Activated naive CD8-positive, alpha-beta T cell treated with anti-CD3 and anti-CD28 coated beads, Interleukin-2, amount 10 ng/mL, durations not matched to agents 7 days and 5 days (primary cell): ENCODE data around the gene SUCLA2. TPM values are rescaled to one million over a fixed set of nuclear protein-coding genes. Genes with fewer than 3 reads are reported as not detected.

Experiments used
- ATAC-seq: fragments of 150-1000 bp; cut with Tn5 transposase; one replicate; pipeline ENCODE4 v1.10.0; 2021; ENCODE audit warnings: low read depth, moderate library complexity
- POLR2A ChIA-PET: fragments of 350-600 bp; sonication (Branson Sonifier 250); formaldehyde crosslinking; loops from one replicate; lab custom pipeline; 2021; ENCODE audit warnings: antibody characterized with exemption; lab: Charles Lee
- DNase-seq: peaks from one replicate; pipeline ENCODE4 v3.0.0; 2021
- H3K27ac Mint-ChIP-seq: one replicate; pipeline ENCODE4 v1.8.0; 2022; ENCODE audit warnings: mild to moderate bottlenecking, mixed read lengths
- H3K27me3 Mint-ChIP-seq: one replicate; pipeline ENCODE4 v1.8.0; 2022; ENCODE audit warnings: mild to moderate bottlenecking, moderate library complexity, mixed read lengths
- H3K36me3 Mint-ChIP-seq: one replicate; pipeline ENCODE4 v1.8.0; 2021; ENCODE audit warnings: mild to moderate bottlenecking, mixed read lengths
- H3K4me1 Mint-ChIP-seq: one replicate; pipeline ENCODE4 v1.8.0; 2021; ENCODE audit warnings: mixed read lengths
- H3K4me3 Mint-ChIP-seq: one replicate; pipeline ENCODE4 v1.8.0; 2022; ENCODE audit warnings: mild to moderate bottlenecking, moderate library complexity, mixed read lengths
- H3K9me3 Mint-ChIP-seq: one replicate; pipeline ENCODE4 v1.8.0; 2021; ENCODE audit warnings: mixed read lengths
- total RNA-seq, 2 experiments: library from RNA; stranded (reverse); gene quantifications; one replicate each; pipeline ENCODE4 v1.2.3, GENCODE V29; 2021

Gene SUCLA2
- 10 to 100 TPM; 31.3 to 33.6 TPM for total RNA-seq

DNA sequence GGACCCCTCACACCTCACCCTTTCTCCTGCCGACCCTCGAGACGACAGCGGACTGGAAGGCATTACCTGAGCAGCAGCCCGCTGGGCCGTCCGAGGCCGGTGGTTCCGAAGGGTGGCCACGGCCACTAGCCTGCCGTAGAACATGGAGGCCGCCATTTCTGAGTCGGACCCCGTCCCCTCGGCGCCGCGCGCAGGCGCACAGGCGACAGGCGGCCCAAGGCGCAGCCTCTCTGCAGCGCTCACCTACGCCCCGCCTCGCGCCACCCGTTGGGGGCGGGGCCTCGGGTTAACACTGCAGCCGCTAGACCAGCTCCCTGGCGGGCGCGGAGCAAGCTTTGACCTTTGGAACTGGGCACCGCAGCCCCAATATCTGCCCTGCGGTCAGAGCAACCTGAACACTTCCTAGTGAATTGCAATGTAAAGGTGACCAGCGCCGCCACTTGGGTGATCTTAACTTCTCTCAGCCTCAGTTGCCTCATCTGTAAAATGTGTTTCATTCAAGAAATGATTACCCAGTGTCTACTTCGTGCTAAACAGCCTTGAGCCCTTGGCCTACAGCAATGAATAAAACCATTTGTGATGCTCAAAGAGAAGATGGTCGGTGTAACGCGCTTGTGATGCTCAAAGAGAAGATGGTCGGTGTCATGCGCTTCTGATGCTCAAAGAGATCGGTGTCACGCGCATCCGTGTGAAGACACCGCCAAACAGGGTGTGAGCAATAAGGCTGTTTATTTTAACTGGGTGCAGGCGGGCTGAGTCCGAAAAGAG is at the start of gene SUCLA2:
TSS of gene SUCLA2 (minus strand) at position 160 of the 768 bp plus-strand sequence. CDS start at position 156, 4 bp downstream.
- H3K27ac Mint-ChIP-seq, result peak within 1 kb of the TSS; percentile 90
- peak; percentile 96 for DNase-seq
- no peaks in the 10 kb centered on the region for H3K9me3 Mint-ChIP-seq
- no peaks in the 10 kb centered on the region for H3K27me3 Mint-ChIP-seq
- H3K4me3 Mint-ChIP-seq, result peak within 1 kb of the TSS; percentile 96
- peaks cover 14% of the 10 kb centered on the region for H3K36me3 Mint-ChIP-seq
- H3K4me1 Mint-ChIP-seq, result peaks cover 26% of the 10 kb centered on the region
- POLR2A ChIA-PET, result interaction anchor here (0.8 to 1.0 kb wide), 2 partner anchors 36 to 68 kb away, joined by 3 to 6 read pairs; partner anchors contain the start of gene NUDT15
- peak; percentile 100 for ATAC-seq

DNA sequence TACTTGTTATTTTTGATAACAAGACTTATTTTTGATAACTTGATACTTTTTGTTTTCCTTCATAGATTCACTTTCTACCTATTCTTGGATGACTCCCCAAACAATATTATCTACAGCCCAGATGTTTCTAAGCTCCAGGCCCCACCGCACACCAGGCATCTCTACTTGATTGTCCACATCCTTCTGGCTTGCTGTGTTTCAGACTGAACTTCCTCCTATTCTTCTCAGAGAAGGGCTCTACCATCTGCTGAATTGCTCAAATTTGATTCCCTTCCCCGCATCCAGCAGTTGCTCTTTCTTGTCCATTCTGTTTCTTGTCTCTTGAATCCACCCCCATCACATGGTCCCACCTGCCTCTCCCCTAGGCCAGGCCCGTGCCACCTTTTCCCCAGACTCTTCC is 49.5 kb upstream of the SUCLA2 start:
- Mint-ChIP-seq H3K9me3 (no peaks in the 10 kb centered on the region), H3K36me3 (peaks cover 33% of the 10 kb centered on the region), H3K27ac (no peak overlapping the region), H3K27me3 (no peaks in the 10 kb centered on the region), H3K4me3 (no peak overlapping the region), H3K4me1 (peaks cover 5% of the 10 kb centered on the region)
- no peak for ATAC-seq
- POLR2A ChIA-PET, result interaction anchor here (1.0 kb wide), 1 partner anchor 13 kb away, joined by 3 read pairs; the partner anchor contains the start of gene NUDT15
- DNase-seq, result no peak

DNA sequence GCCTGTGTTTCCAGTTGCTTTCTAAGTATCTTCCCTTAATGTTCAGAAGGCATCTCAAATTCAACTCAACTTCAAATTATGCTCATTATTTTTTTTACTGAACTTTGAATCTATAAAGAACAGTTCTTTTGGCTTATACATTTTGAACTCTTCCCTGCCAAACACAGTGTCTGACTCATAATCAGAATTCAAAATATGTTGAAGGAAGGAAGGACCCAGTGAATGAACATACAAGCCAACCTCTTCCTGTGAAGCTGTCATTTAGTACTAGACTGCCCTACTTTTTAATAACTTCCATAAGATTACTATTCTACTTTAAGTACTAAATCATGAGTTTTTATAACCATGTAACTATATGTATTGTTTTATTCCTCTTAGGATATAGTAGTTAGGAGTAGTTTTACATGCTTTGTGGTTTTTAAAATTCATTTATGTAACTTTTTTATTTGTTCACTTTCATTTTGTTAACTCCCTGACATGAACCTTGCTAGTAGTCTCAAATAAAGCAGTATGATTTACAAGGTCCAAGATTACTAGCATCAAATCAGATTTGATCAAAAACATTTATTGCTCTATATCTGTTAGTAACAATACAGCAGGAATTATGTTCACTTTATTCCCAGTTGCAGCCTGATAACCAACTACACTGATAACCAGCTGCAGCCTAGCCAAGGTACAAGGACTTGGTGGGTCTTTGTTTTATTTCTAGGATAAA is 42.9 kb upstream of the SUCLA2 start:
- peak; percentile 83 for ATAC-seq
- no peaks in the 10 kb centered on the region for H3K27me3 Mint-ChIP-seq
- H3K27ac Mint-ChIP-seq, result peak overlapping the region; percentile 78
- H3K9me3 Mint-ChIP-seq, result no peaks in the 10 kb centered on the region
- H3K4me3 Mint-ChIP-seq, result peak overlapping the region; percentile 55
- H3K4me1 Mint-ChIP-seq, result peaks cover 24% of the 10 kb centered on the region
- no peak for DNase-seq
- H3K36me3 Mint-ChIP-seq, result peaks cover 33% of the 10 kb centered on the region
- POLR2A ChIA-PET, result interaction anchor here (1.0 to 1.1 kb wide), 2 partner anchors 28 to 259 kb away, joined by 3 to 4 read pairs; partner anchors contain the start of gene RB1

DNA sequence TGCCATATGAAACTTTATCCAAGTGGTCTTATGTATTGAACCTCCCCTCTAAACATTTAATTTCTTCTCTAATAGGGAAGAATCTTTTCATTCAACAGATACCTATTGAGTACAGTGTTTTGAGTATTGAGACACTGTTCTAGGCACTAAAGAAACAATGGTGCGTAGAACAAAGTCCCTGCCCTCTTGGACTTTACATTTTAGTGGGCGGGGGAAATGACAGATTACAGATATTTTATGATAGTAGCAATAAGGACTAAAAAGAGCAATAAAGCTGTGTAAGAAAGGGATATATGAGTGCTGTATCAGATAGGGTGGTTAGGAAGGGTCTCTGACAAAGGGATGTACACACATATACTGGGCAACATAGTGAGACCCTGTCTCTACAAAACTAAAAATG is 41.8 kb upstream of the SUCLA2 start:
- Mint-ChIP-seq H3K4me3 (no peak overlapping the region), H3K9me3 (no peaks in the 10 kb centered on the region), H3K4me1 (peaks cover 30% of the 10 kb centered on the region), H3K27ac (peak overlapping the region; percentile 50), H3K27me3 (no peaks in the 10 kb centered on the region), H3K36me3 (peaks cover 30% of the 10 kb centered on the region)
- POLR2A ChIA-PET, result no interaction called here
- DNase-seq (no peak), ATAC-seq (no peak)

DNA sequence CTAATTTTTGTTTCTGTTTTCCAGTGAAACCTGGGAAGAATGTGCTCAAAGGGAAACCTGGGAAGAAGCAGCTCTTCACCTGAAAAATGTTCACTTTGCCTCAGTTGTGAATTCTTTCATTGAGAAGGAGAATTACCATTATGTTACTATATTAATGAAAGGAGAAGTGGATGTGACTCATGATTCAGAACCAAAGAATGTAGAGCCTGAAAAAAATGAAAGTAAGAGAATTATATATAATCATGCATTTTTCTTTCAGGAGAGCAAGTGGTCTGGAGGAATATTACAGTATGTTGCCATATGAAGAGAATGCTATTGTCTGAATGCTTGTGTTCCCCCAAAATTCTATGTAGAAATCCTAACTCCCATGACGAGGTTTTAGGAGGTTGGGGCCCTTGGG is 39.8 kb upstream of the SUCLA2 start:
- Mint-ChIP-seq H3K27ac (no peak overlapping the region), H3K4me3 (no peak overlapping the region), H3K36me3 (peaks cover 24% of the 10 kb centered on the region), H3K27me3 (no peaks in the 10 kb centered on the region), H3K4me1 (peaks cover 38% of the 10 kb centered on the region), H3K9me3 (no peaks in the 10 kb centered on the region)
- DNase-seq (no peak), ATAC-seq (no peak)
- POLR2A ChIA-PET, result no interaction called here

DNA sequence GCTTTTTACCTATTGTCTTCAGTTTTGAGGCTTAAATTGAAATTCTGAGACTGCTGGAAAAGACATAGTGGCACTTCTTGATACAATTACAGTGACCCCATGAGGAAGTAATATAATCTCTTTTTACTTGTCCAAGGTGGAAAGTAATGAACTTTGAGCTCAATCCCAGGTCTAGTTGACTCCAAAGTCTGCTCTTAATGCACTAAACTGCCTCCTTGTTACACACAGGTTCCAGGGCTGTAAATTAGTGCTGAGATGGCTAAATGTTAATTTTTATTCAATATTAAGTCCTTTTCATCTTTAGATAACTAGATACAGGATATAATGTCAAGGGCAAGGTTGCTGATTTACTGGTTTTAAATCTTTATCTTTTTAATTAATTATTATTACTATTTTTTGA is 39.0 kb upstream of the SUCLA2 start:
- Mint-ChIP-seq H3K9me3 (no peaks in the 10 kb centered on the region), H3K27ac (peak overlapping the region; percentile 15), H3K36me3 (peaks cover 25% of the 10 kb centered on the region), H3K4me1 (peaks cover 36% of the 10 kb centered on the region), H3K4me3 (no peak overlapping the region), H3K27me3 (no peaks in the 10 kb centered on the region)
- POLR2A ChIA-PET, result no interaction called here
- DNase-seq (no peak), ATAC-seq (no peak)

DNA sequence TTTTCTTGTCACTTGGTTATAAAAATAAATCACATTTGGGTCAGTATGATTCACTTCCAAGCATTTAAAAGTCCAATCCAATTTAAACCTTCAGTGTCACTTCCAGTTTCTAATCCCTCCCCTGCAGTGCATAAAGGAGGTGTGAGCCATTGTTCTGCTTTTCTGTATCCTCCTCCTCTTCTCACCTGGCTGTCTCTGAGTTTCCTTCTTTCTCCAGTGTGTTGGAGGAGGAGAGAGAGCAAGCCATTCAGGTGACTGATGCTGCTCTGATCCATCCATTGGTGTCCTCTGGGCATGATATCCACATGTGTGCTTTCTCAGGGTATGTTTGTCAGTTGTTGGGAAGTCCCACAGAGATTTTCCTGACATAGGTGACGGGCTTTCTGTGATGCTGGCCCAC is 37.7 kb upstream of the SUCLA2 start:
- POLR2A ChIA-PET, result interaction anchor here (1.2 to 2.7 kb wide), 3 partner anchors 9 to 264 kb away, joined by 4 to 16 read pairs (median 4); partner anchors contain the start of gene MED4
- peak overlapping the region; percentile 92 for H3K4me3 Mint-ChIP-seq
- peaks cover 33% of the 10 kb centered on the region for H3K4me1 Mint-ChIP-seq
- no peaks in the 10 kb centered on the region for H3K27me3 Mint-ChIP-seq
- DNase-seq, result no peak
- H3K36me3 Mint-ChIP-seq, result peaks cover 35% of the 10 kb centered on the region
- no peaks in the 10 kb centered on the region for H3K9me3 Mint-ChIP-seq
- no peak for ATAC-seq
- H3K27ac Mint-ChIP-seq, result peak overlapping the region; percentile 93

DNA sequence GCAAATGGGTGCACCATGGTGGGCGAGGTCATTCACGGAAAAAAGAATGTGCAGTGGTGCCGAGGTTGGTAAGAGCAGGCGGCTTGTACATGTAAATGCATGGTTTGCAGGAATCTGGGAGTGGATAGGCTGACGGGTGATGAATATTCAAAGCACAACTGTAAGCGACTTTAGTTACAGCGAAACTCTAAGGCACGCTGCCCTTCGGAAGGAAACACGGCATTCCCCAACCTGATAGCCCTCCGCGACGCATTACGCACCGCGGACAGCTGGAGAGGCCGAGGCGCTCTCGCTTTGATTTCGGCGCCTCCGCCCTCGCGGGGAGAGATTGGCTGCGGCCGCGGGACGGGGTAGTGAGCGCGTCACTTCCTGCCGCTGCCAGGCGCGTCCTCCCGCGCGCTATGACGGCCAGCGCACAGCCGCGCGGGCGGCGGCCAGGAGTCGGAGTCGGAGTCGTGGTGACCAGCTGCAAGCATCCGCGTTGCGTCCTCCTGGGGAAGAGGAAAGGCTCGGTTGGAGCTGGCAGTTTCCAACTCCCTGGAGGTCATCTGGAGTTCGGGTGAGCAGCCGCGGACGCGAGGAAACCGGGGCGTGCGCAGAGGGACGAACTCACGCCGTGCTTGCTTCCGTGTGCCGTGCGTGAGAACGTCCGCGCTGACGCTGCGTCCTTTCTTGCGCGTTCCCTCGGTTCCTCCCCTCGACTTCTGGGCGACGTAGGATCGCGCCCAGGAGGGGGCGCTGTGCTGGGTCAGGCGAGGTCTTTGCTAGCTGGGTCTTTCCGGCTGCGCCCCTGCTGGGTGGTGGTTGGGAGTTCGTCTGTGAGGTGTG is 36.5 kb upstream of the SUCLA2 start, which contains the start of gene NUDT15:
TSS of gene NUDT15 (plus strand) at position 381 of the 828 bp plus-strand sequence. CDS start at position 402, 21 bp downstream.
- ATAC-seq (peak; percentile 91), DNase-seq (peak; percentile 97)
- POLR2A ChIA-PET, result interaction anchor here (0.5 to 2.7 kb wide), 17 partner anchors 9 to 1370 kb away, joined by 3 to 16 read pairs (median 3); partner anchors contain the start of genes CYSLTR2, MED4, RB1 and SUCLA2
- Mint-ChIP-seq H3K4me3 (peak within 1 kb of the TSS; percentile 92), H3K4me1 (peaks cover 24% of the 10 kb centered on the region), H3K9me3 (peaks cover 2% of the 10 kb centered on the region), H3K27me3 (no peaks in the 10 kb centered on the region), H3K36me3 (peaks cover 33% of the 10 kb centered on the region), H3K27ac (peak within 1 kb of the TSS; percentile 93)

DNA sequence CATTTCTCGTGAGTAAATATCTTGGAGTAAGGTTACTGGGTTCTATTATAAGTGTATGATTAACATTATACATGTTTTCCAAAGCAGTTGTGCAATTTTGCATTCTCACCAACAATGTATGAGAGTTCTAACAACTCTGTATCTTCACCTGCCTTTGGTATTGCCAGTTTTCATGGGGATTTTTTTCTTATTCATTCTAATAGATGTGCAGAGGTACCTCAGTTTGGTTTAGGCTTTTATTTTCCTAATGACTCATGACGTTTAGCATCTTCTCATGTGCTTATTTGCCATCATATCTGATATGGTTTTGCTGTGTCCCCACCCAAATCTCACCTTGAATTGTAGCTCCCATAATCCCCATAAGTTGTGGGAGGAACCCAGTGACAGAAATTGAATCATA is 28.8 kb upstream of the SUCLA2 start:
- H3K27ac Mint-ChIP-seq, result no peak overlapping the region
- peaks cover 50% of the 10 kb centered on the region for H3K36me3 Mint-ChIP-seq
- H3K27me3 Mint-ChIP-seq, result no peaks in the 10 kb centered on the region
- POLR2A ChIA-PET, result no interaction called here
- no peak overlapping the region for H3K4me3 Mint-ChIP-seq
- ATAC-seq (no peak), DNase-seq (no peak)
- H3K9me3 Mint-ChIP-seq, result peaks cover 10% of the 10 kb centered on the region
- peaks cover 3% of the 10 kb centered on the region for H3K4me1 Mint-ChIP-seq

DNA sequence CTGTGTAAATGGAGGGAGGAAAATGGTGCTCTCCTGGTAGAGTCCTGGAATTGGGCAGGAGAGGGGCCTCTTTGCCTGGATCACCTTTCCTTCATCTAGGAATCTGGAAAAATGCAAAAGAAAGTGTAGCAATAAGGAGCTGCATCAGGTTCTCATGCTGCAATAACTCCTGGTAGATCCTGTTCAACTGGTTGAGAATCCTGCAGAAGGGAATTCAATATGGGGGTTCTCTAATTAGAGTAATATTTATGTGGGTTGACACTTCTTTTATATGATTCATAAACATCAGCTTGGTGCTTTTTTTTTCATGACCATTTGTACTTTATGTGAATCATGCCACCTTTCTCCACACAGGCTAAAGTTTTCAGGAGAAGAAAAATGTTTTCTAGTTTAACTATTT is 27.0 kb upstream of the SUCLA2 start:
- Mint-ChIP-seq H3K4me1 (no peaks in the 10 kb centered on the region), H3K27ac (no peak overlapping the region), H3K27me3 (no peaks in the 10 kb centered on the region), H3K9me3 (peaks cover 9% of the 10 kb centered on the region), H3K36me3 (peaks cover 43% of the 10 kb centered on the region), H3K4me3 (no peak overlapping the region)
- DNase-seq (no peak), ATAC-seq (no peak)
- POLR2A ChIA-PET, result interaction anchor here (1.4 kb wide), 1 partner anchor 10 kb away, joined by 3 read pairs; the partner anchor contains the start of gene NUDT15

DNA sequence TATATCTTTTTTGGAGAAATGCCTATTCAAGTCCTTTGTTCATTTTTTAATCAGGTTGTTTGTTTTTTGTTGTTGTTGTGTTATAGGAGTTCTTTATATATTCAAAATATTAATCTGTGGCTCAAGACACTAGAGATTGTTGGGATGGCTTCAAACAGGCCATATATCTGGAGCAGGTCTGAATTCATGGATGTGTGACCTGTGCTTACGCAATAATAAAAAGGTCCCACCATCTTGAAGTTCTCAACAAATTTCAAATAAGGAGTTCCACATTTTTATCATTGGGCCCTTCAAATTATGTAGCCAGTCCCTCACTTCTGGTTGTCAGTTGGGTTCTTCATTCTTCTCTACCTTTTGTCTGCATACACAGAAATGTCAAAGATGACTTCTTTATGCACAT is 18.7 kb upstream of the SUCLA2 start:
- H3K27me3 Mint-ChIP-seq, result no peaks in the 10 kb centered on the region
- ATAC-seq (no peak), DNase-seq (no peak)
- H3K9me3 Mint-ChIP-seq, result peaks cover 6% of the 10 kb centered on the region
- H3K36me3 Mint-ChIP-seq, result peaks cover 7% of the 10 kb centered on the region
- H3K27ac Mint-ChIP-seq, result no peak overlapping the region
- POLR2A ChIA-PET, result no interaction called here
- no peak overlapping the region for H3K4me3 Mint-ChIP-seq
- no peaks in the 10 kb centered on the region for H3K4me1 Mint-ChIP-seq

DNA sequence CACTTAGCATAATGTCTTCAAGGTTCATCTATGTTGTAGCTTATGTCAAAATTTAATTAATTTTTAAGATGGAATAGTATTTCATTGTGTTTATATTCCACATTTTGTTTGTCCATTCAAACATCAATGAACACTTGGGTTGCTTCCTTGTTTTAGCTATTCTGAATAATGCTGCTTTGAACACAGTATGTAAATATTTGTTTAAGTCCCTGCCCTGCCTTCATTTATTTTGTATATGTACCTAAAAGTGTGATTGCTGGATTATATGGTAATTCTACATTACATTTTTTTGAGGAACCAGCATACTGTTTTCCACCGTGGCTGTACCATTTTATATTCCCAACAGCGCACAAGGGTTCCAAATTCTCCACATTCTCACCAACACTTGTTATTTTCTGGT is 17.6 kb upstream of the SUCLA2 start:
- peaks cover 6% of the 10 kb centered on the region for H3K9me3 Mint-ChIP-seq
- ATAC-seq (no peak), DNase-seq (no peak)
- POLR2A ChIA-PET, result no interaction called here
- H3K27me3 Mint-ChIP-seq, result no peaks in the 10 kb centered on the region
- no peak overlapping the region for H3K4me3 Mint-ChIP-seq
- H3K27ac Mint-ChIP-seq, result no peak overlapping the region
- H3K36me3 Mint-ChIP-seq, result peaks cover 7% of the 10 kb centered on the region
- H3K4me1 Mint-ChIP-seq, result no peaks in the 10 kb centered on the region

DNA sequence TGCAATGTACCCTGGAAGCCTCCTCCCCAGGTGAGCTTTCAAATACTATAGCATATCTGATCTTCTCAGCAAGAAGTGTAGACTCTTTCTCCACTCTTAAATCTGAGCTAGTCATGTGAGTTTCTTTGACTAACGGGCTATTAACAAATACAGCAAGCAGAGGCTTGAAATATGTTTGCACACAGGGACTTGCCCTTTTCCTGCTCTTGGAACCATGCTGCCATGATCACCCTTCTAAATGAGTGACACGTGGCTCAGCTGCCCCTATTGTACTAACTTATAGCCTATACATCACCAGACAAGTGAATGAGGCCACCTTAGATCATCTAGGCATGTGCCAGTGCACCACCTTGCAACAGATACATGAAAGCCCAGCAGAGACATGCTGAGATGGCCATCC is 13.3 kb upstream of the SUCLA2 start:
- no peak for ATAC-seq
- POLR2A ChIA-PET, result no interaction called here
- Mint-ChIP-seq H3K27ac (no peak overlapping the region), H3K4me1 (peaks cover 3% of the 10 kb centered on the region), H3K36me3 (peaks cover 18% of the 10 kb centered on the region), H3K27me3 (no peaks in the 10 kb centered on the region), H3K4me3 (no peak overlapping the region), H3K9me3 (peaks cover 1% of the 10 kb centered on the region)
- no peak for DNase-seq
